HG03565 (cell line): ENCODE measurements around the gene LYL1.

ENCODE experiments used
- ATAC-seq: cut with Tn5 transposase; IDR thresholded peaks from one replicate; pipeline ENCODE4 v1.9.1; 2021; ENCODE audit warnings: mild to moderate bottlenecking, moderate library complexity; ENCODE audit not compliant: unreplicated experiment

Gene LYL1

GRCh38 chr19:13110099-13110610 is 7.5 kb upstream of the LYL1 start:
- ATAC-seq, result no peak

DNA sequence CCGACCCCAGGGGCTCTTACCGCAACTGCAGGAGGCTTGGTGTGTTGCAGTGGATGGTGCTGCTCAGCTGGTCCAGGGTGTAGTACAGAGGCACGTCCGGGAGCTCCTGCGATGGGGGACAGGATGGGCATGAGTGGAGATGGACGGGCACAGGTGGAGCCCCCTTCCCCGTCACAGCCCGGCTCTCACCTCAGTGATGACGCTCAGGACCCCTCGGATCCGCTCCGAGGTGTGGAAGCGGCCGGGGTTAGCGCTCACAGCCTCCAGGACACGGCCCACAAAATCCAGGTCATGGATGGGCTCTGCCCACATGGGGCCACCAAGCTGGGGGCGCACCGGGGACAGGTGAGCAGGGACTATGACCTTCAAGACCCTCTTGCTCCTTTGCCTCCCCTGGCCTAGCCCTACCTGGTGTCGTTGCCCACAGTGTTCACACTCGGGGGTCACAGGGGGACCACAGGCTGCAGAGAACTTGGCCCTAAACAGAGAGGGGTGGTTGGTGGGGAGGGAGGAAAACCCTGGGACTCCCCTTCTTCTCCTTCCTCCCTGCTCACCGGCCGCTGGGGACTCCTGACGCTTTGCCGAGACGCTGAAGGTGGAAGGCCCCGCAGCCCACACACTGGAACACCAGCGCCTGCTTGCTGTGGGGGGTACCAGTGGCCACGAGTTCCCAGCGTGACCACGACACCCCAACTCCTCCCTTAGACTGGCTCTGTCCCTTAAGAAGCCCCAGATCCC is 6.9 kb upstream of the LYL1 start:
- no peak for ATAC-seq

DNA sequence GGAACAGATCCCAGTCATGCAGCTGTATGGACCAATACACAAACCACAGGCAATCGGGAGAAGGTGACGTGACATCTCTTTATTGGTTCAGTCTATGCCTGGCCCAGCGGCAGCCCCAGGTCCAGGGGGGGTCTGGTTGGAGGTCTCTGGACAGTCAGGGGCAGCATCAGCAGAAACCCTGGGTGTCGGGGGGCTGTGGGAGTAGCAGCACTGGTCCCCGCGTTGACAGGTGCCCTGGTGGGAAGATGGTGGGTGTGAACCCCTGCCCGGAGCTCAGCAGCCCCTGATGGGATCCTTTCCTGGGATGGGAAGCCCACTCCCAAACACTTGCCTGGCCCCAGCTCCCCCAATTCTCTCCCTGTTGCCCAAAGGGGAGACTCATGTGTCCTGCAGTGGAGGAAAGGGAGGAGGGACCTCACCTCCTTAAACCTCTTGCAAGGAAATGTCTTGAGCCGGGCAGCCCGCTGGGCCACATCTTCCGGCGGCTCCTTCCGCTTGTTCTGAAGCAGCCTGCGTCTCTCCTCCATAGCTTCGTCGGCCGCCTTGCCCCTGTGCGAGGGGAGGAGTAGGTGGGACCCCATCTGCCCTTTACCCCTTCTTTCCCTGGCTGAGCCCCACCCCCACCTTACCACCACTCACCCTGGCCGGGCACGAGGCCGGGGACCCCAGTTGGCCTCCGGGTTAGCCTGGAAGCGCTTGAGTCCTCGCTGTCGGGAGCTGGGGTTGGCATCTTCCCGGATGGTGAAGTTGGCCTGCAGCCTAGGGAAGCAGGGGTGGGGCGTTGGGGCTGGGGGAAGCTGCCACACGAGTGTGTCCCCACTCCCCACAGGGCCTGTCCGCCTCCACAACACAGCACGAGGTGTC is 2.4 kb upstream of the LYL1 start:
- no peak for ATAC-seq

DNA sequence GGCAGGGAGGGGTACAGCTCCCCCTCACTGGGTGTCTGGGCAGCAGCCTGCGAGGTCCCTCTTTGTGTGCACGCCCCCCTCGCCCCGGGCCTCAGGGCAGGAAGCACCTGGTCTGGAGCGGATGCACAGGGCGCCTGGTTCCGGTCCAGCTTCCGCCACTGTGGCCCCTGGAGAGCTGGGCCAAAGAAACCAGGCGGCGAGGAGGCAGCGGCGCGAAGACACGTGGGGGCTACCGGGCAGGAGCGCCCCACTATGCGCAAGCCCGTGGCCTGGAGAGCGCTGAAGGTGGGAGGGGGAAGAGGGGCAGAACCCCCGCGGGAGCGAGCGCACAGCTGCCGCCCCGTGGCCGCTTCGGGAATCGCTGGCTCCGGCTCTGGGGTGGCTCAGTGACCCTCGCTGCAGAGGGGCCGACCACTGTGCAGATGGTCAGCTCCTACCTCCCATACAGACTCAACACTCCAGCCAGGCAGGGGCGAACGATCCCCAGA is 1.7 kb upstream of the LYL1 start:
- no peak for ATAC-seq

- ATAC-seq, result no peak
Observed at GRCh38 chr19:13103581-13104359, 1.1 kb upstream of the LYL1 start.

DNA sequence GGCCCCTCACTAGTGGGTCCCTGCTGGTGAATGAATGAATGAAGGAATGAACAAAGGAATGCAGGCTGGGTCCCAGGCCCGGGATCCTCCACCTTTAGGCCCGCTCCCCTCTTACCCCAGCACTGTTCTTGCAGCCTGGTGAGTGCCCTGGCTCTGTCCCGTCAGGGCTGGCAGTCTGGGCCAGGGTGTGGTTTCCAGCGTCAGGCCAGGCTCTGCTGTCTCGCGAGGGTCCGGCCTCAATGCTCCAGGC is 317 bp downstream of the LYL1 start:
- no peak for ATAC-seq

- no peak for ATAC-seq
Observed at GRCh38 chr19:13101590-13102415, 855 bp downstream of the LYL1 start.

DNA sequence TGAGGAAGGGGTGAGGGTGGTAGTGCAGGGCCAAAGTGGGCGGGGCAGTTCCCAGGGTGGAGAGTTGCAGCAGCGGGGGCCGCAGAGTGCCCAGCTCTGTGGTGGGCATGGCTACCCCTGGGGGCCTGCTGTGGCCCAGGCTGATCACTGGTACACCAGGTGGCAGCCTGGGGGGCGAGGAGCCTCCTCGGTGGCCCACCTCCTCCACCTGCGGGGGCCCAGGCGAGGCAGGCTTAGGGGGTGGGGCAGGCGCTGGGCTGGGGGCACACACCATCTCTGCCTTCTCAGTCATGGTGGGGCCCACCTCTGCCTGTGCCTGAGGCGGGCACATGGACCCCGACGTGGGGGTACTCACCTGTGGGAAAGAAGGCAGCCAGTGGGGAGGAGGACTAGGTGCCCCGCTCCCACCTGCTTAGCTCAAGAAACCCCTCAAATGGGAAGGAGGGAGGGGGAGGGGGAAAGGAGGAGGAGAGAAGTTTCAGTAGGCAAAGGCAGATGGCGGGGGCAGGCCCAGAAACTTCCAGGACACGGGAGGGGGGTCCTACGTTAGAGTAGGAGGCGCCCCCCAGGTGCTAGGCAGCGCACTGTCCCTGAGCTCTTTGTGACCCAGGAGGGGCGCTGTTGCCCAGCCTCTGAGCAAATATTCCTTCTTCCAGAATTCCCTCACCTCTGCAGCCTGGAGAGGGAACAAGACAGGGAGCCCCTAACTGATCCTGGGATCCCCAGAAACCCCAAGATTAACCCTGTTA is 1.6 kb downstream of the LYL1 start:
- no peak for ATAC-seq

DNA sequence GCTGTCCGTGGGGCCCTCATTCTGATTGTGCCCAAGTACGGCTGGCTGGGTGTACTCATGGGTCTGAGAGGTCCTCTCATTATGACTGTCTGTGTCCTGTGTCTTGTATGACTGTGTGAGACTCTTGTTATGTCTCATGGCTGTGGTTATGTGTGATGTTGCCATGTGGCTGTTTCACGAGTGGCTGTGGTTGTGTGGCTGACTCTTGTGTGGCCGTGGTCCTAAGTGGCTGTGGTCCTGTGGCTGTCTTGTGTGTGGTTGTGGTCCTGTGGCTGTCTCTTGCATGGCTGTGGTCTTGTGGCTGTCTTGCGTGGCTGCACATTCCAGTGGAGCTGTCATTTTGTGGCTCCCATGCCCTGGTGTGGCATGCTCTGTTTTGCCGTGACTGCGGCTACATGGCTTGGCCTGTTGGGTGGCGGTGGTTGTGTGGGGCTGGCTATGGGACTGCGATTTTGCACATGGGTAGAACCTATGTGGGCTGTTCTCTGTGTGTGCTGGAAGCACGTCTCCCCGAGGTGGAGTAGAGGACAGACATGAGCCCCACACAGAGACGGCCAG is 2.5 kb downstream of the LYL1 start:
- ATAC-seq, result no peak

- no peak for ATAC-seq
Observed at GRCh38 chr19:13099073-13099999, 3.3 kb downstream of the LYL1 start.

DNA sequence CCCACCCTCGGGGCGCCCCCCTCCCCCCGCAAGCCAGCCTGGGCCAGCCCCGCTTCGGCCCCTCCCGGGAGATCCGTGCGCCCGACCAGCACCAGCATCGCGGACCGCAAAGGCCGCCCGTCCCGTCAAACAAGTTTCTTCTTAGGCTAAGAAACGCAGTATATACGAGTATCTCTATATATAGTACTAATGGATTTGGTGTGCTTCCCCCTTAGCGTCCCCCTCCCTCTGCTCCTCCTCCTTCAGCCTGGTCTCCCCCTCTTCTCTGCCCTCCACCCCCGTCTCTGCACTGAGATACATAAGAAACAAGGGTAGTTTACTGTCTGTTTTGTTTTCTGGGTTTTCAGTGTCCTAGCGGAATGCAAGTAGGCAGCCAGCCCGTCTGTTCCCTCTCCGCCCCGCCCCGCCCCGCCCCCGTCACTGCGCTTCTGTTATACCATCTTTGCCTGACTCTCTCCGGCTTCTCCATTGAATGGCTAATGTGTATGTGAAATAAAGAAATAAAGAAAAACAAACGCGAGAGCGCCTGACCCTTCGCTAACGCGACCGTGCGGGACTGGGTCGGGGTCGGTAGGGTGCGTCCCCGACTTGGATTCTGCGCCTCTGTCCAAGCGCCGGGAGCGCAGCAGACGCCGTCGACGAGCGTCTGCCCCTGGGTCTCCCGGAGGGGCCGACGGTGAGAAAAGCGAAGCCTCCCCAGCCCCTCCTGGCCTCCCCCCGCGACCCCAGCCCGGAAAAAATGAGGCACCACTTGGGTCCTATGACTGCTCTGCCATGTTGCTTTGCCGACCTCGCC is 4.2 kb downstream of the LYL1 start:
- no peak for ATAC-seq

DNA sequence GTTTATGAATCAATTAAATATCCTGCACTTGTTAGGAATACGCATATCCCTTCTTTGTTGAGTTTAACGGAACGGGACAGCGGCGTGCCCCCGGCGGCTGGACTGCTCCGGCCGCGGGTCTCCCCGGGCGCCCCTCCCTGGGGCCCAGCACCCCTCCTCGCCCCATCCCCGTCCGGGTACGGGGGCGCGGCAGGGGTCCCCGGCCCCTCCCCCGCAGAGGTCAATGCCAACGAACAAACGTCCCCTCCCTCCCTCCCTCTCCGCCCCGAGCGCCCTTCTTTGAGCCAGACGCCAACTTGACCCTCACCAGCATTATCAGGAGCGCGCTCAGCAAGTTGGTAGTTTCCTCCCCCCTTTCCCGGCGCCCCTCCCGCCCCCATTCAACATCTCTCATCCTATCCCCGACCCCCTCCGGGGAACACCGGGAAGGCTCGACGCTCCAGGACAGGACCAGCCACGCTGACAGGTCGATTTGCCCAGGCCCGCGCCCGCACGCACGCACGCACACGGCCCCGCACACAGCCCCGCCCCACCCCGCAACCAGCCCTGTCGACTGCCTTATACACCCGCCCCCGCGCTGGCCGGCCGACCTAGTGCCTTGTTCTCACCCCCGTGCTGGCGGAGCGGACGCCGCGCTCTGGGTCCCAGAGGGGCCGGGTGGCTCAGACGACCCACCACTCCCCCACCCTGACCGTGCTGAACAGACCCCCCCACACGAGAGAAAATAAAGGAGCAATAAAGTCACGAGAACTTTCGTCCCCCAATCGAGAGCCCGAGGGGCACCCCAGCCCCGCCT is 5.0 kb downstream of the LYL1 start:
- ATAC-seq, result no peak

DNA sequence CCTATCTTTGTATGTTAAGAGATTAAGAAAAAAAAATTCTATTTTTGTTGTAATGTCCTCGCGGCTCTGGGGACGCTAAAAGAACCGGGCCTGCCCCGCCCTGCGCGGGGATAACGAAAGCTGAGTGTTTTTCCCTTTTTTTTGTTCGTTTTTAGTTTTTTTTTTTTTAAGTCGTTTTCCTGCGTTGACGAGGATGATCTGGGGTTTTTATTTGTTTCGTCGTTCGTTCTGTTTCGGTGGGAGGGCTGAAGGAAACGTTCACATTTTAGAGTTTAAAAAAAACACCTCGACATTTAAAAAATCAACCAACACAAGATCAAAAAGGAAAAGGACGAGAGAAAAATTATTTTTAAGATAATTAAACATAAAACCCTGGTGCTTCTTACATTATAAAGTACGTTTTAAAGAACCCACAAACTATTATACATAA is 5.6 kb downstream of the LYL1 start:
- no peak for ATAC-seq

DNA sequence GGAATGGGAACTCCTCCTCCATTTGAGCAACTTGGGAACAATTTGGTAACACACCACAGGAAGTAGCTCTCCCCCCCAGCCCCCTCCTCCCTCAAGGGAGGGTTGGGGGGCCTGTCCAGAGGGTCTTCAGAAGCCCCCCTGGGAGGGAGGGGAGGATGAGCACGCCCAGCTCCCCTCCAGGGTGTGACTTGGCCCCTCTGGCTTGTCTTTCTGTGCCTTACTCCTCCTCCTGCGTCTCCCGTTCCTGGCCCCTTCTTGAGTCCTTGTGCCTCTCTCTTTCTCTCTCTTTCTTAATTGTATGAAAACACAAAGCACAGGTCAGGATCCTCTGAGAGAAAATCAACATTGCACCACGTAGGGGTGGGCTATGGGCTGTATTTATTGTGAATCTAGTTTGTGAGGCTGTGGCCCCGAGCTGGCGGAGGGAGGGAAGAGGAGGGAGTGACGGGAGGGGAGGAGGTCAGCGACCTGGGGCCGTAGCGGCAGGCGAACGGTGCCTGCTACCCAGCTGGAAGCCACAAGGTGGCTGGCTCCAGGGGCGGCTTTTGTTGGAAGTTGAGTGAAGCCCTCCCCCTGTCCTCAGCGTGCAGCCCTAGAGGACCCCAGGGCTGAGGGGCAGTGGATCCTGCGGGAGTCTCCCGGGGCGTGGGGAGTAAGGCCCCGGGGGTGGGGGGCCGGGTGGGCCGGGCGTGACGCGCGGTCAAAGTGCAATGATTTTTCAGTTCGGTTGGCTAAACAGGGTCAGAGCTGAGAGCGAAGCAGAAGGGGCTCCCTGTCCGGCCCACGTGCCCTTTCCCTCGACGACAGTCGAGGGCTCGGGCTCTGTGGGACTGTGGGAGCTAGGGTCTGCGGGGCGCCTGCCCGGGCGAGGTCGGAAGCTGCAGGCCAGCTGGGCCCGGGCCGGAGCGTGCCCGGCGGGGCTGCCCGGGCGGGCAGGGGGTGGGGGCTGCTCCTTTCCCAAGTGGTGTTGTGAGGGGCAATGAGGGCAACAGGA is 6.4 kb downstream of the LYL1 start:
- no peak for ATAC-seq

DNA sequence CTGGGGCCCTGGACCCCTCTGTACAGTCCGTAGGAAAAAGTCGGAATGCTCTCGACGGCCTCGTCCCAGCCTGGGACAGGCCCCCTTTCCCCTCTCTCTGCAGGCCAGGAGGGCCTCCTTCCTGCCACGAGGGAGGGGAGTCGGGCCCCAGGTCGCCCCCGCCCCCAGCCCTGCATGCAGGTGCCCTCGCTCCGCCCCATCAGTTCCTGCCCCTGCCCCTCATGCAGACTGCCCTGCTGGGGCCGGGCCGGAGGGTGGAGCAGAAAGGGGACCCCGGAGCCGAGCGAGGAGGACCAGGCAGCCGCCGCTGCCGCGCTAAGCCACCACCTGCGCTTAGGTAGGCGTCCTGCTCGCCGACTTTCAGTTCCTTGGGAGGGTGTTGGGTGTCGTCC is 7.3 kb downstream of the LYL1 start:
- no peak for ATAC-seq
